PC-9 (cell line): Measurements from ENCODE around the gene CFAP61.

ENCODE experiments used
- EZH2 ChIP-seq: fragments of 200-600 bp; sonication (generic); IDR thresholded peaks from 2 replicates; pipeline ENCODE4 v1.8.0; 2017; ENCODE audit warnings: antibody characterized with exemption, low read depth
- TF ChIP-seq, protein P1 (sequence below): fragments of 200-600 bp; sonication (generic); conservative IDR thresholded peaks from 2 replicates; pipeline ENCODE4 v1.6.1; 2017; ENCODE audit warnings: mixed run types, antibody characterized with exemption, mild to moderate bottlenecking, moderate library complexity

DNA sequence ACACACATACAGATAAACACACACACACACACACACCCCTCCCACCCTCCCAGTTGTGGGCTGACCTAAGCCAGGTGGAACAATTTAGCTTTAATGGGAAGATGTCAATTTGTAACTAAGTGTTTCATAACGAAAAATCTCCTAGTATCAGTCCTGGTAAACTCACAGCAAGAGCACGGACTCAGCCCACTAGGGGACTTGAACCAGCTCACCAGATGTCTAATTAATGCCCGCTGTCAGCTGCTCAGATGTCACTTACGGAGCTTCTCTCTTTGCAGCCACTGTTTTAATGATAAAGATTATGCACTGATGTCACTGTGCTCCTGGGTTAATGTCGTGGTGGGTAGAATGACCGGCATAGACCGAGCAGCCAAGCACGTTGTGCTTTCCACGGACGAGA is 199.0 kb downstream of the CFAP61 start:
- TF ChIP-seq, protein P1, sequence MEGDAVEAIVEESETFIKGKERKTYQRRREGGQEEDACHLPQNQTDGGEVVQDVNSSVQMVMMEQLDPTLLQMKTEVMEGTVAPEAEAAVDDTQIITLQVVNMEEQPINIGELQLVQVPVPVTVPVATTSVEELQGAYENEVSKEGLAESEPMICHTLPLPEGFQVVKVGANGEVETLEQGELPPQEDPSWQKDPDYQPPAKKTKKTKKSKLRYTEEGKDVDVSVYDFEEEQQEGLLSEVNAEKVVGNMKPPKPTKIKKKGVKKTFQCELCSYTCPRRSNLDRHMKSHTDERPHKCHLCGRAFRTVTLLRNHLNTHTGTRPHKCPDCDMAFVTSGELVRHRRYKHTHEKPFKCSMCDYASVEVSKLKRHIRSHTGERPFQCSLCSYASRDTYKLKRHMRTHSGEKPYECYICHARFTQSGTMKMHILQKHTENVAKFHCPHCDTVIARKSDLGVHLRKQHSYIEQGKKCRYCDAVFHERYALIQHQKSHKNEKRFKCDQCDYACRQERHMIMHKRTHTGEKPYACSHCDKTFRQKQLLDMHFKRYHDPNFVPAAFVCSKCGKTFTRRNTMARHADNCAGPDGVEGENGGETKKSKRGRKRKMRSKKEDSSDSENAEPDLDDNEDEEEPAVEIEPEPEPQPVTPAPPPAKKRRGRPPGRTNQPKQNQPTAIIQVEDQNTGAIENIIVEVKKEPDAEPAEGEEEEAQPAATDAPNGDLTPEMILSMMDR: no peak
- TF ChIP-seq EZH2: no peak
